ENCODE measurements around the gene RNF17.

DNA sequence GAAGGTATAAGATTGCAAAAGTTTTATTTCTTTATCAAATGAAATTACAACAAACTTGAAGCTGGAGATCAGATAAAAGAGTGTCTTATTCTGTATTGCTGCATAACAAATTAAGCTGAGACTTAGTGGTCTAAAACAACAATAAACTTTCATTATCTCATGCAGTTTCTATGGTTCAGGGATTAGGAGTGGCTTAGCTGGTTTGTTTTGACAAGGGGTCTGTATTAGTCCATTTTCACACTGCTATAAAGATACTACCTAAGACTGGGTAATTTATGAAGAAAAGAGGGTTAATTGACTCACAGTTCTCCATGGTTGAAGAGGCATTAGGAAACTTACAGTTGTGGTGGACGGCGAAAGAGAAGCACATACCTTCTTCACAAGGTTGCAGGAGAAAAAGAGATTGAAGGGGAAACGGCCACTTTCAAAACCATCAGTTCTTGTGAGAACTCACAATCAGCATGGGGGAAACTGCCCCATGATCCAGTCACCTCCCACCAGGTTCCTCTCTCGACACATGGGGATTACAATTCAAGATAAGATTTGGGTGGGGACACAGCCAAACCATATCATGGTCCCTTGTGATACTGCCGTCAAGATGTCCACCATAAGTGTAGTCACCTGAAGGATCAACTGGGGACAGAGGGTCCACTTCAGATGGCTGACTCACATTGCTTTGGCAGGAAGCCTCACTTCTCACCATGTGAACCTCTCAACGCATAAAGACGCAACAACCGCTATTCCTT is 97.8 kb downstream of the RNF17 start:
- TF ChIP-seq, protein P1, sequence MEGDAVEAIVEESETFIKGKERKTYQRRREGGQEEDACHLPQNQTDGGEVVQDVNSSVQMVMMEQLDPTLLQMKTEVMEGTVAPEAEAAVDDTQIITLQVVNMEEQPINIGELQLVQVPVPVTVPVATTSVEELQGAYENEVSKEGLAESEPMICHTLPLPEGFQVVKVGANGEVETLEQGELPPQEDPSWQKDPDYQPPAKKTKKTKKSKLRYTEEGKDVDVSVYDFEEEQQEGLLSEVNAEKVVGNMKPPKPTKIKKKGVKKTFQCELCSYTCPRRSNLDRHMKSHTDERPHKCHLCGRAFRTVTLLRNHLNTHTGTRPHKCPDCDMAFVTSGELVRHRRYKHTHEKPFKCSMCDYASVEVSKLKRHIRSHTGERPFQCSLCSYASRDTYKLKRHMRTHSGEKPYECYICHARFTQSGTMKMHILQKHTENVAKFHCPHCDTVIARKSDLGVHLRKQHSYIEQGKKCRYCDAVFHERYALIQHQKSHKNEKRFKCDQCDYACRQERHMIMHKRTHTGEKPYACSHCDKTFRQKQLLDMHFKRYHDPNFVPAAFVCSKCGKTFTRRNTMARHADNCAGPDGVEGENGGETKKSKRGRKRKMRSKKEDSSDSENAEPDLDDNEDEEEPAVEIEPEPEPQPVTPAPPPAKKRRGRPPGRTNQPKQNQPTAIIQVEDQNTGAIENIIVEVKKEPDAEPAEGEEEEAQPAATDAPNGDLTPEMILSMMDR (IDR thresholded peaks at IDR 0.05) = no peak
- TF ChIP-seq POLR2A (IDR thresholded peaks at IDR 0.05) = no peak

All from vagina (tissue), 2 donors.